GM10248 (cell line): Measurements from ENCODE around the gene DYNLT2B.

ENCODE experiments used
- CTCF ChIA-PET: fragments of 300-600 bp; sonication (Branson Sonifier 250); formaldehyde crosslinking; extraction: SDS; loops from one replicate; lab custom pipeline; 2021; ENCODE audit warnings: antibody characterized with exemption; lab: Yijun Ruan, JAX
- POLR2A ChIA-PET: fragments of 350-650 bp; sonication (Branson Sonifier 250); formaldehyde crosslinking; extraction: SDS; loops from one replicate; lab custom pipeline; 2020; ENCODE audit warnings: antibody characterized with exemption; lab: Yijun Ruan, JAX
- DNase-seq: peaks from one replicate; pipeline ENCODE4 v3.0.0; 2012; ENCODE audit errors: extremely low spot score
- TF ChIP-seq, protein P1 (sequence below): IDR thresholded peaks from 2 replicates; pipeline ENCODE4 v1.5.1; 2012; ENCODE audit warnings: mild to moderate bottlenecking, low read depth; ENCODE audit errors: extremely low read depth, missing control alignments, control extremely low read depth

The DYNLT2B gene

DNA sequence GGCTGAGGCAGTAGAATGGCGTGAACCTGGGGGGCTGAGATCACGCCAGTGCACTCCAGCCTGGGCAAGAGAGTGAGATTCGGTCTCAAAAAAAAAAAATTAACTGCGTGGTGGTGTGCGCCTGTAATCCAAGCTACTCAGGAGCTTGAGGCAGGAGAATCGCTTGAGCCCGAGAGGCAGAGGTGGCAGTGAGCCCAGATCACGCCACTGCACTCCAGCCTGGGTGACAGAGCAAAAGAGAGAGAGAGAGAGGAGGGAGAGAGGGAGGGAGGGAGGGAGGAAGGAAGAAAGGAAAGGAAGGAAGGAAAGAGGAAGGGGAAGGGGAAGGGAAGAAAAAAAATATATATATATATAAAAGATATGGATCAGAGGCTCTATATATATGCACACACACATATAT lies 14.1 kb upstream of the DYNLT2B start:
- ChIA-PET CTCF (no interaction called here), POLR2A (interaction anchor here (0.6 kb wide), 1 partner anchor 15 kb away, joined by 4 read pairs; no protein-coding TSS in a partner anchor)
- TF ChIP-seq, protein P1, sequence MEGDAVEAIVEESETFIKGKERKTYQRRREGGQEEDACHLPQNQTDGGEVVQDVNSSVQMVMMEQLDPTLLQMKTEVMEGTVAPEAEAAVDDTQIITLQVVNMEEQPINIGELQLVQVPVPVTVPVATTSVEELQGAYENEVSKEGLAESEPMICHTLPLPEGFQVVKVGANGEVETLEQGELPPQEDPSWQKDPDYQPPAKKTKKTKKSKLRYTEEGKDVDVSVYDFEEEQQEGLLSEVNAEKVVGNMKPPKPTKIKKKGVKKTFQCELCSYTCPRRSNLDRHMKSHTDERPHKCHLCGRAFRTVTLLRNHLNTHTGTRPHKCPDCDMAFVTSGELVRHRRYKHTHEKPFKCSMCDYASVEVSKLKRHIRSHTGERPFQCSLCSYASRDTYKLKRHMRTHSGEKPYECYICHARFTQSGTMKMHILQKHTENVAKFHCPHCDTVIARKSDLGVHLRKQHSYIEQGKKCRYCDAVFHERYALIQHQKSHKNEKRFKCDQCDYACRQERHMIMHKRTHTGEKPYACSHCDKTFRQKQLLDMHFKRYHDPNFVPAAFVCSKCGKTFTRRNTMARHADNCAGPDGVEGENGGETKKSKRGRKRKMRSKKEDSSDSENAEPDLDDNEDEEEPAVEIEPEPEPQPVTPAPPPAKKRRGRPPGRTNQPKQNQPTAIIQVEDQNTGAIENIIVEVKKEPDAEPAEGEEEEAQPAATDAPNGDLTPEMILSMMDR = no peak
- DNase-seq = no peak

DNA sequence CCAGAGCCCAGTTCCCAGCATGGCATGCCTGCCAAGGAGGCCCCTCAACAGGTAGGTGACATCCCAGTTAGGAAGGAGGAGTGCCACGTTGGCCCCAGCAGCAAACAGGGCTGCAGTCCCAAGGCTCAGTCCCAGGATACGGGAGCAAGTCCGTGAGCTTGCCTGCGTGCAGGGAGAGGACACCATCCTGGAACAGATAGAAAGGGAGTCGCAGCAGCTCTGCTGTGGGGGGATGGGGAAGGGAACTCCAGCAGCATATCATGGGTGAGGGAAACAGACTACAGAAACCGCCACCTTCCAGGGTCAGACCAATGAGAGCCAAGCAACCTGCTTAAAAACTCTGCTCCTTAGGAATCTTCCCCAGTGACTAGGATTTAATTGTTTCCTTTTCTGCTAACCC lies 9.4 kb upstream of the DYNLT2B start:
- DNase-seq = no peak
- ChIA-PET POLR2A (no interaction called here), CTCF (interaction anchor here (0.9 kb wide), 1 partner anchor 74 kb away, joined by 3 read pairs; no protein-coding TSS in a partner anchor)
- TF ChIP-seq, protein P1 = no peak

DNA sequence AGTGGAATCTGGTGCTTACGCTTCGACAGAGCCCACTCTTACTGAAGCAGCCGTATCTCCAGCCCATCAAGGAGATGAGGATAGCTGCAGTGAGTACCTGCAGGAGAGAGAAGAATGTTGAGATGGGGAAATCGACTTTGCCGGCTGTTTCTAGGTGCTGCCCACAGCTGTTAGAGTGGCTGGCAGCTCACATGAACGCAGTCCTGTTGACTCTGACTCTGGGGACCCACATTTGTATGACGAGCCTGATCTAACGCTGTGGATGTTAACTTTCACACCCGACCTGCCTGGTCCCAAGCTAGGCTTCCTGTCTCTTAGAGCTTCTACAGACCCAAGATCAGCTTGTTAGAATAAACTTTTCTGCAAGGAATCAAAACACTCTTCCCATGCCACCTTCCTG lies 8.9 kb upstream of the DYNLT2B start:
- POLR2A ChIA-PET = no interaction called here
- CTCF ChIA-PET = interaction anchor here (0.9 kb wide), 1 partner anchor 73 kb away, joined by 3 read pairs; no protein-coding TSS in a partner anchor
- DNase-seq = no peak
- TF ChIP-seq, protein P1 = no peak

DNA sequence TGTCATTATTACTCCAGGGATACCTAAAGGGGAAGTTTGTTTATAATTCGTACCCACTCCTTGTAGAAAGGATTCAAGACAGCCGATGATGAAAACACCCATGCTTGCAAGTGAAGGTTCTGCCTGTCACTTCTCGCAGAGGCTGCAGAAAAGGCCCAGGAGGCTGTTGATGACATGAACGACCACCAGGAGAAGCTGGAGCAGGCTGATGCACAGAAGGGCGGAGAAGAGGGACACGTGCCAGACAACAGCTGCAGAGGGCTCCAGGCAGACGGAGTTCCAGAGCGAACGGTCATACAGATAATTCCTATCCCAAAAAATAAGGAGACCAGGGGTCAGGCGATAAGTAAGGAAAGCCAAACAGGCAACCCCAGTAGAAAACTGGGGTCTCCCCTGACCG lies 5.7 kb upstream of the DYNLT2B start:
- TF ChIP-seq, protein P1 = no peak
- ChIA-PET POLR2A (no interaction called here), CTCF (interaction anchor here (1.5 to 1.8 kb wide), 4 partner anchors 10 to 72 kb away, joined by 3 to 5 read pairs (median 4); no protein-coding TSS in a partner anchor)
- no peak for DNase-seq

DNA sequence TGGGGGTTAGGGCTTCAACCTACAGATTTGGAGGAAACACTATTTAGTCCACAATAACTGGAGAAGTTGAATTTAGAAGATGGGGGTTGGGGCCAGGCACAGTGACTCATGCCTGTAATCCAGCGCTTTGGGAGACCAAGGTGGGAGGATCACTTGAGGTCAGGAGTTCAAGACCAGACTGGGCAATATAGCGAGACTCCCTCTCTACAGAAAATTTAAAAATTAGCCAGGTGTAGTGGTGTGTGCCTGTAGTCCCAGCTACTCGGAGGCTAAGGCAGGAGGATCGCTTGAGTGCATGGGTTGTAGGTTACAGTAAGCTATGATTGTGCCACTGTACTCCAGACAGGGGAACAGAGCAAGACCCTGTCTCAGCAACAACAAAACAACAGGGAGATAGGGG lies 5.0 kb upstream of the DYNLT2B start:
- DNase-seq = no peak
- TF ChIP-seq, protein P1 = no peak
- POLR2A ChIA-PET = no interaction called here
- CTCF ChIA-PET = interaction anchor here (1.7 kb wide), 1 partner anchor 29 kb away, joined by 3 read pairs; no protein-coding TSS in a partner anchor

DNA sequence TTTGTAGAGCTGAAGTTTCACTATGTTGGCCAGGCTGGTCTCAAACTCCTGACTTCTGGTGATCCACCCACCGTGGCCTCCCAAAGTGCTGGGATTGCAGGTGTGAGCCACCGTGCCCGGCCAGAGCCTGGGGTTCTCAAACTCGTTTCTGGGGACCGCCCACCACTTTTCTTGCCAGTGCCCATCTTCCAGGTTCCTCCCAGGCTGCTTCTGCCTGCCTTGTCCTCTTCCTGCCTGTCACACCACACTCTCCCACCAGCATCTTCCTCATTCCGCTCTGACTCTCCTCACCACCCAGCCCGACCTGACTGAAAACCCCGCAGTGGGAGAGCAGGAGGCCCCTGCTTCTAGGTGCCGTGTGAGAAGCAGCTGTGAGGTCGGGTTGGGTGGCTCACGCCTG lies 3.1 kb upstream of the DYNLT2B start:
- TF ChIP-seq, protein P1 = no peak
- POLR2A ChIA-PET = no interaction called here
- no peak for DNase-seq
- CTCF ChIA-PET = no interaction called here
